Panc1 (cell line): ENCODE results near the gene IVD. TPM values are rescaled to one million over a fixed set of nuclear protein-coding genes. Genes with fewer than 3 reads are reported as not detected.

Experiments used
- ATAC-seq: fragments of 200-7000 bp; cut with Tn5 transposase; 2 replicates; pipeline ENCODE4 v1.9.1; 2020; ENCODE audit warnings: mild to moderate bottlenecking, moderate library complexity
- BruUV-seq: library from RNA; stranded (reverse); fragments of 400-500 nt; replicated peaks from 2 replicates; lab custom pipeline; 2021; lab: Mats Ljungman, UMichigan
- CTCF ChIA-PET: fragments of 300-600 bp; sonication (Branson Sonifier 250); formaldehyde crosslinking; loops from one replicate; lab custom pipeline; 2022; ENCODE audit warnings: antibody characterized with exemption; lab: Charles Lee
- POLR2A ChIA-PET: fragments of 300-600 bp; sonication (Branson Sonifier 250); formaldehyde crosslinking; loops from one replicate; lab custom pipeline; 2022; ENCODE audit warnings: antibody characterized with exemption; lab: Charles Lee
- DNase-seq: peaks from one replicate; pipeline ENCODE4 v3.0.0-alpha.2; 2010; ENCODE audit warnings: low read depth, low spot score
- H3K27ac ChIP-seq: 2 replicates; pipeline ENCODE4 v1.5.1; 2011; ENCODE audit warnings: mild to moderate bottlenecking, low read length, inconsistent platforms
- H3K27me3 ChIP-seq: fragments of 200-500 bp; sonication (Bioruptor generic); 2 replicates; pipeline ENCODE4 v1.6.0; 2014; ENCODE audit warnings: low read length, inconsistent platforms; ENCODE audit not compliant: control insufficient read depth, insufficient read depth
- H3K36me3 ChIP-seq: fragments of 200-500 bp; sonication (Bioruptor generic); 2 replicates; pipeline ENCODE4 v1.5.1; 2014; ENCODE audit warnings: inconsistent platforms, mild to moderate bottlenecking, low read length, moderate library complexity; ENCODE audit not compliant: control insufficient read depth, insufficient read depth
- H3K4me1 ChIP-seq: 2 replicates; pipeline ENCODE4 v1.5.1; 2011; ENCODE audit warnings: inconsistent platforms, mild to moderate bottlenecking, low read length, moderate library complexity; ENCODE audit not compliant: control insufficient read depth, insufficient read depth
- H3K4me3 ChIP-seq, 2 experiments: 2 replicates each; pipeline ENCODE4 v1.5.1; 2011 to 2012; ENCODE audit warnings: low read depth in 2 of 2, low read length in 2 of 2, mild to moderate bottlenecking in 2 of 2, inconsistent platforms in 1 of 2, moderate library complexity in 1 of 2
- H3K9me3 ChIP-seq: fragments of 200-500 bp; sonication (Bioruptor generic); 2 replicates; pipeline ENCODE4 v1.5.1; 2014; ENCODE audit warnings: low read depth, mild to moderate bottlenecking, inconsistent platforms, low read length, moderate library complexity; ENCODE audit not compliant: control insufficient read depth, insufficient read depth
- POLR2AphosphoS5 ChIP-seq: IDR thresholded peaks from 2 replicates; pipeline ENCODE4 v1.6.1; 2012; ENCODE audit warnings: mild to moderate bottlenecking, low read depth, low read length, moderate library complexity
- SIN3A ChIP-seq: IDR thresholded peaks from 2 replicates; pipeline ENCODE4 v1.6.1; 2012; ENCODE audit warnings: low read depth, mild to moderate bottlenecking, low read length, moderate library complexity, borderline replicate concordance; ENCODE audit not compliant: insufficient read depth
- TCF7L2 ChIP-seq: IDR thresholded peaks from 2 replicates; pipeline ENCODE4 v1.6.1; 2011; ENCODE audit warnings: mild to moderate bottlenecking, low read depth, low read length, inconsistent platforms
- in situ Hi-C: cut with HindIII; loops from 2 replicates; pipeline ENCODE4 v1.10.0; 2016; ENCODE audit warnings: low sequenced_read_pairs, low pct_unique_long_range_greater_than_20kb
- intact Hi-C: fragments of 100-400 bp; cut with micrococcal nuclease; formaldehyde crosslinking; loops from one replicate; pipeline ENCODE4 v1.10.0; 2022; ENCODE audit not compliant: unreplicated experiment
- total RNA-seq: library from RNA; stranded (reverse); gene quantifications from one replicate; pipeline ENCODE4 v1.2.1, GENCODE V29; 2021; ENCODE audit not compliant: unreplicated experiment
- TF ChIP-seq, protein P1 (sequence below): fragments of 450-650 bp; IDR thresholded peaks from 2 replicates; pipeline ENCODE4 v1.5.1; 2017; ENCODE audit warnings: mild to moderate bottlenecking
- TF ChIP-seq, protein P2 (sequence below), 2 experiments: IDR thresholded peaks; 2 replicates each; pipeline ENCODE4 v1.6.1; 2011 to 2012; ENCODE audit warnings: low read depth in 2 of 2, control low read depth in 1 of 2, low read length in 1 of 2, mild to moderate bottlenecking in 1 of 2, moderate library complexity in 1 of 2; ENCODE audit not compliant: insufficient read depth in 1 of 2

IVD gene
- total RNA-seq, 1 experiment from 2014 or later, result 74.6 TPM

DNA sequence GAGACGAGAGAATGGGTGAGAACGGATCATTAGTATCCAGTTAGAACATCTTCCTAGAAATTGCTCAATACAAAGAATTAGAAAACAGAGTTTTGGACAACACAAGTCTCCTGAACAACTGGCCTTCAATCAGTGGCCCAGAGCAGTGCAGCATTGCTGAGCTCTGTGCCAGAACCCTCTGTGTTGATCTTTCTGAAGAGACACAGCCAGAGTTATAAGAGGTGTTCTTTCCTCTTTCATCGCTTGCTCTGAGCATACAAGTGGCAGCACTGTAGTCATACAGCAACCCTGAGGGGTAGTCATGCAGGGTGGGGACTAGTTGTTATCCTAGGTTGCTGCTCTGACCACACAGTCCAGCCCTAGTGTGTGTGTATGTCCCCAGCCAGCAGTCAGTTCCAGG, 19.1 kb upstream of the IVD start:
- in situ Hi-C loops (no loop called here), intact Hi-C loops (no loop called here)
- TF ChIP-seq POLR2AphosphoS5 (no peak), TCF7L2 (no peak), SIN3A (no peak)
- TF ChIP-seq, protein P1, sequence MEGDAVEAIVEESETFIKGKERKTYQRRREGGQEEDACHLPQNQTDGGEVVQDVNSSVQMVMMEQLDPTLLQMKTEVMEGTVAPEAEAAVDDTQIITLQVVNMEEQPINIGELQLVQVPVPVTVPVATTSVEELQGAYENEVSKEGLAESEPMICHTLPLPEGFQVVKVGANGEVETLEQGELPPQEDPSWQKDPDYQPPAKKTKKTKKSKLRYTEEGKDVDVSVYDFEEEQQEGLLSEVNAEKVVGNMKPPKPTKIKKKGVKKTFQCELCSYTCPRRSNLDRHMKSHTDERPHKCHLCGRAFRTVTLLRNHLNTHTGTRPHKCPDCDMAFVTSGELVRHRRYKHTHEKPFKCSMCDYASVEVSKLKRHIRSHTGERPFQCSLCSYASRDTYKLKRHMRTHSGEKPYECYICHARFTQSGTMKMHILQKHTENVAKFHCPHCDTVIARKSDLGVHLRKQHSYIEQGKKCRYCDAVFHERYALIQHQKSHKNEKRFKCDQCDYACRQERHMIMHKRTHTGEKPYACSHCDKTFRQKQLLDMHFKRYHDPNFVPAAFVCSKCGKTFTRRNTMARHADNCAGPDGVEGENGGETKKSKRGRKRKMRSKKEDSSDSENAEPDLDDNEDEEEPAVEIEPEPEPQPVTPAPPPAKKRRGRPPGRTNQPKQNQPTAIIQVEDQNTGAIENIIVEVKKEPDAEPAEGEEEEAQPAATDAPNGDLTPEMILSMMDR, result no peak
- TF ChIP-seq, protein P2, sequence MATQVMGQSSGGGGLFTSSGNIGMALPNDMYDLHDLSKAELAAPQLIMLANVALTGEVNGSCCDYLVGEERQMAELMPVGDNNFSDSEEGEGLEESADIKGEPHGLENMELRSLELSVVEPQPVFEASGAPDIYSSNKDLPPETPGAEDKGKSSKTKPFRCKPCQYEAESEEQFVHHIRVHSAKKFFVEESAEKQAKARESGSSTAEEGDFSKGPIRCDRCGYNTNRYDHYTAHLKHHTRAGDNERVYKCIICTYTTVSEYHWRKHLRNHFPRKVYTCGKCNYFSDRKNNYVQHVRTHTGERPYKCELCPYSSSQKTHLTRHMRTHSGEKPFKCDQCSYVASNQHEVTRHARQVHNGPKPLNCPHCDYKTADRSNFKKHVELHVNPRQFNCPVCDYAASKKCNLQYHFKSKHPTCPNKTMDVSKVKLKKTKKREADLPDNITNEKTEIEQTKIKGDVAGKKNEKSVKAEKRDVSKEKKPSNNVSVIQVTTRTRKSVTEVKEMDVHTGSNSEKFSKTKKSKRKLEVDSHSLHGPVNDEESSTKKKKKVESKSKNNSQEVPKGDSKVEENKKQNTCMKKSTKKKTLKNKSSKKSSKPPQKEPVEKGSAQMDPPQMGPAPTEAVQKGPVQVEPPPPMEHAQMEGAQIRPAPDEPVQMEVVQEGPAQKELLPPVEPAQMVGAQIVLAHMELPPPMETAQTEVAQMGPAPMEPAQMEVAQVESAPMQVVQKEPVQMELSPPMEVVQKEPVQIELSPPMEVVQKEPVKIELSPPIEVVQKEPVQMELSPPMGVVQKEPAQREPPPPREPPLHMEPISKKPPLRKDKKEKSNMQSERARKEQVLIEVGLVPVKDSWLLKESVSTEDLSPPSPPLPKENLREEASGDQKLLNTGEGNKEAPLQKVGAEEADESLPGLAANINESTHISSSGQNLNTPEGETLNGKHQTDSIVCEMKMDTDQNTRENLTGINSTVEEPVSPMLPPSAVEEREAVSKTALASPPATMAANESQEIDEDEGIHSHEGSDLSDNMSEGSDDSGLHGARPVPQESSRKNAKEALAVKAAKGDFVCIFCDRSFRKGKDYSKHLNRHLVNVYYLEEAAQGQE (IDR thresholded peaks at IDR 0.05; ENCODE audit: insufficient read depth in 1 of 2, low read depth in 2 of 2, low read length in 1 of 2), result no peak
- Histone ChIP-seq H3K4me1 (peaks cover 13% of the 10 kb centered on the region; the same call in 1 of the 2 replicates), H3K9me3 (no peaks in the 10 kb centered on the region), H3K27me3 (no peaks in the 10 kb centered on the region), H3K27ac (no peak overlapping the region), H3K4me3 (no peak overlapping the region), H3K36me3 (peaks cover 32% of the 10 kb centered on the region)
- ATAC-seq (no peak), DNase-seq (no peak)
- POLR2A ChIA-PET, result no interaction called here
- BruUV-seq, result no TSS peak
- CTCF ChIA-PET, result interaction anchor here (0.6 kb wide), 2 partner anchors 13 to 42 kb away, joined by 3 to 4 read pairs; no protein-coding TSS in a partner anchor

DNA sequence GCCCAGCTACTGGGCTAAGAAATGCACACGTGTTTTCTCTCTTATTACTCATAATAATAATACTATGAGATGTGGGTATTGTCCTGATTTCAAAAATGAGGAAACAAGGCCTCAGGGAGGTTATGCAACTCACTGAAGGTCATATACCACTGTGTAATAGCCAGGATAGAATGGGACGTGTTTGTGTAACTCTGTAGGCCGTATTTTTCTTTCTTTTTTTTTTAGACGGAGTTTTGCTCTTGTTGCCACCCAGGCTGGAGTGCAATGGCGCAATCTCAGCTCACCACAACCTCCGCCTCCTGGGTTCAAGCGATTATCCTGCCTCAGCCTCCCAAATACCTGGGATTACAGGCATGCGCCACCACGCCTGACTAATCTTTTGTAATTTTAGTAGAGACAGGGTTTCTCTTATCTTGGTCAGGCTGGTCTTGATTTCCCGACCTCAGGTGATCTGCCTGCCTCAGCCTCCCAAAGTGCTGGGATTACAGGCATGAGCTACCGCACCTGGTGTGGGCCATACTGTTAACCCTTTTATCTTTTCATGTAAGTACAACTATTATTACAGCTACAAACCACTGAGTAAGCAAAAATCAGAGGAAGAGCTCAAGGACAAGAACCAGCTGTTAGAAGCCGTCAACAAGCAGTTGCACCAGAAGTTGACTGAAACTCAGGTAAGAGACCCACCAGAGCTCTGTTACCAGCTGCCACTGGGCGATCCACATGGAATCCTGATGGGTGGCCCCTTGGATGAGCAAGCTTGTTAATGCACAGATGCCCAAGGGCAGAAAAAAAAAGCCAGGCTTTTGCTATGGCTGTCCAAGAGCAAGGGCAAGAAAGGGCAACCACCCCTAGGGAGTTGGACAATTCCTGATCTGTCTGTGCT, 16.4 kb upstream of the IVD start:
- POLR2A ChIA-PET, result no interaction called here
- BruUV-seq, result no TSS peak
- peaks cover 8% of the 10 kb centered on the region; the same call in 1 of the 2 replicates for H3K4me1 ChIP-seq
- 0 out of 2 replicates have a peak, but pooled peaks have one; percentile 35 for ATAC-seq
- no peak overlapping the region for H3K4me3 ChIP-seq
- no peak for DNase-seq
- peaks cover 42% of the 10 kb centered on the region for H3K36me3 ChIP-seq
- TF ChIP-seq TCF7L2, result no peak
- TF ChIP-seq, protein P1, result no peak
- TF ChIP-seq POLR2AphosphoS5, result no peak
- TF ChIP-seq SIN3A, result no peak
- TF ChIP-seq, protein P2 (IDR thresholded peaks at IDR 0.05; ENCODE audit: insufficient read depth in 1 of 2, low read depth in 2 of 2, low read length in 1 of 2), result no peak
- intact Hi-C loops (no loop called here), in situ Hi-C loops (no loop called here)
- H3K9me3 ChIP-seq, result no peaks in the 10 kb centered on the region
- H3K27me3 ChIP-seq, result no peaks in the 10 kb centered on the region
- H3K27ac ChIP-seq, result no peak overlapping the region
- CTCF ChIA-PET, result no interaction called here
